OCI-LY1 (cell line): ENCODE data around the gene KRTAP20-2.

Experiments
- EZH2 ChIP-seq: fragments of 200-600 bp; sonication (generic), shearing (Covaris generic); IDR thresholded peaks from 2 replicates; pipeline ENCODE4 v1.8.0; 2017; ENCODE audit warnings: borderline replicate concordance, mixed run types, mild to moderate bottlenecking, antibody characterized with exemption, low read length, moderate library complexity, mixed read lengths
- TF ChIP-seq, protein P1 (sequence below): fragments of 200-600 bp; sonication (generic), shearing (Covaris generic); IDR thresholded peaks from 2 replicates; pipeline ENCODE4 v1.5.1; 2017; ENCODE audit warnings: mild to moderate bottlenecking, antibody characterized with exemption, low read length, moderate library complexity, mixed read lengths

GRCh38 chr21:30615199-30615598 lies 19.8 kb upstream of the KRTAP20-2 start:
- TF ChIP-seq, protein P1, sequence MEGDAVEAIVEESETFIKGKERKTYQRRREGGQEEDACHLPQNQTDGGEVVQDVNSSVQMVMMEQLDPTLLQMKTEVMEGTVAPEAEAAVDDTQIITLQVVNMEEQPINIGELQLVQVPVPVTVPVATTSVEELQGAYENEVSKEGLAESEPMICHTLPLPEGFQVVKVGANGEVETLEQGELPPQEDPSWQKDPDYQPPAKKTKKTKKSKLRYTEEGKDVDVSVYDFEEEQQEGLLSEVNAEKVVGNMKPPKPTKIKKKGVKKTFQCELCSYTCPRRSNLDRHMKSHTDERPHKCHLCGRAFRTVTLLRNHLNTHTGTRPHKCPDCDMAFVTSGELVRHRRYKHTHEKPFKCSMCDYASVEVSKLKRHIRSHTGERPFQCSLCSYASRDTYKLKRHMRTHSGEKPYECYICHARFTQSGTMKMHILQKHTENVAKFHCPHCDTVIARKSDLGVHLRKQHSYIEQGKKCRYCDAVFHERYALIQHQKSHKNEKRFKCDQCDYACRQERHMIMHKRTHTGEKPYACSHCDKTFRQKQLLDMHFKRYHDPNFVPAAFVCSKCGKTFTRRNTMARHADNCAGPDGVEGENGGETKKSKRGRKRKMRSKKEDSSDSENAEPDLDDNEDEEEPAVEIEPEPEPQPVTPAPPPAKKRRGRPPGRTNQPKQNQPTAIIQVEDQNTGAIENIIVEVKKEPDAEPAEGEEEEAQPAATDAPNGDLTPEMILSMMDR, result no peak
- no peak for TF ChIP-seq EZH2
